Dermis lymphatic vessel endothelial cell (primary cell): Measurements from ENCODE around the gene SARNP. TPM values are rescaled to one million over a fixed set of nuclear protein-coding genes. Genes with fewer than 3 reads are reported as not detected.

Experiments
- total RNA-seq: library from RNA; depleted of rRNA; stranded (reverse); fragments of >200 nt; gene quantifications from 2 replicates; pipeline ENCODE4 v1.2.1, GENCODE V29; 2014

The SARNP gene
- 72.7 and 116 TPM in 2 replicates for total RNA-seq

GRCh38 chr12:55817345-55818139, at the start of gene SARNP, which contains the start of gene ORMDL2:
Gene SARNP, minus strand, starts transcription at chr12:55817724. Its CDS starts 23 bp downstream, at chr12:55817701.
Gene ORMDL2, plus strand, starts transcription at chr12:55818041. Its CDS starts 959 bp downstream, at chr12:55819000.

GRCh38 chr12:55842681-55843429, 25.3 kb upstream of the SARNP start, which contains the start of gene MMP19:
Gene MMP19, minus strand, starts transcription at chr12:55842936. Its CDS starts 106 bp downstream, at chr12:55842830.

GRCh38 chr12:55742719-55743405, 74.7 kb downstream of the SARNP start, which contains the start of gene GDF11:
Gene GDF11, plus strand, starts transcription at chr12:55743122. Its CDS starts 195 bp downstream, at chr12:55743317.

GRCh38 chr12:55728939-55729818, 88.3 kb downstream of the SARNP start, which contains the start of gene CD63:
Gene CD63, minus strand, starts transcription at chr12:55729009. Its CDS starts 668 bp downstream, at chr12:55728341.

GRCh38 chr12:55720071-55720564, 97.4 kb downstream of the SARNP start, which contains the start of gene RDH5:
Gene RDH5, plus strand, starts transcription at chr12:55720393. Its CDS starts 792 bp downstream, at chr12:55721185.

GRCh38 chr12:55715833-55716581, 101.5 kb downstream of the SARNP start, which contains the start of gene BLOC1S1:
Gene BLOC1S1, plus strand, starts transcription at chr12:55716046. Its CDS starts 6 bp downstream, at chr12:55716052.

GRCh38 chr12:55707841-55708694, 109.5 kb downstream of the SARNP start, which contains the start of gene ITGA7:
Gene ITGA7, minus strand, starts transcription at chr12:55707904. Its CDS starts 222 bp downstream, at chr12:55707682.

Other genes with a start within 250 kb of the SARNP start
- not detected in 2 replicates for gene OR2AP1, start 245.3 kb downstream of the SARNP start, total RNA-seq
- not detected in 2 replicates for gene OR10P1, start 180.8 kb downstream of the SARNP start, total RNA-seq
- 0.22 TPM in 1 of 2 replicates, not detected in the other for gene ITGA7, start 109.8 kb downstream of the SARNP start, total RNA-seq
- 54.9 and 58.2 TPM in 2 replicates for gene BLOC1S1, start 101.7 kb downstream of the SARNP start, total RNA-seq
- gene RDH5, start 97.3 kb downstream of the SARNP start, total RNA-seq, result 0.65 and 0.95 TPM in 2 replicates
- gene CD63, start 88.7 kb downstream of the SARNP start, total RNA-seq, result 1,376 and 1,784 TPM in 2 replicates
- 1.4 and 1.5 TPM in 2 replicates for gene GDF11, start 74.6 kb downstream of the SARNP start, total RNA-seq
- 21.7 and 28.8 TPM in 2 replicates for gene ORMDL2, start 317 bp upstream of the SARNP start, total RNA-seq
- 49.2 and 50.7 TPM in 2 replicates for gene DNAJC14, start 11.9 kb upstream of the SARNP start, total RNA-seq
- gene MMP19, start 25.2 kb upstream of the SARNP start, total RNA-seq, result 0.09 and 0.43 TPM in 2 replicates
- 26.8 and 30.8 TPM in 2 replicates for gene PYM1, start 110.2 kb upstream of the SARNP start, total RNA-seq
- gene DGKA, start 113.4 kb upstream of the SARNP start, total RNA-seq, result 16.5 and 23.8 TPM in 2 replicates
- gene PMEL, start 148.3 kb upstream of the SARNP start, total RNA-seq, result 0.60 and 0.76 TPM in 2 replicates
- 13.7 and 17.3 TPM in 2 replicates for gene CDK2, start 149.1 kb upstream of the SARNP start, total RNA-seq
- 42.5 and 47.5 TPM in 2 replicates for gene RAB5B, start 156.4 kb upstream of the SARNP start, total RNA-seq
- gene SUOX, start 179.6 kb upstream of the SARNP start, total RNA-seq, result 9.2 and 9.4 TPM in 2 replicates
- gene IKZF4, start 203.3 kb upstream of the SARNP start, total RNA-seq, result 0.22 and 0.43 TPM in 2 replicates
- 108 and 138 TPM in 2 replicates for gene RPS26, start 224.2 kb upstream of the SARNP start, total RNA-seq